Calu3 (cell line): ENCODE results near the gene VPS72. TPM values are rescaled to one million over a fixed set of nuclear protein-coding genes. Genes with fewer than 3 reads are reported as not detected.

Source experiments
- BruUV-seq: library from RNA; stranded (reverse); fragments of 400-500 nt; replicated peaks from 2 replicates; lab custom pipeline; 2021; lab: Mats Ljungman, UMichigan
- CTCF ChIA-PET: fragments of 300-600 bp; sonication (Branson Sonifier 250); formaldehyde crosslinking; loops from one replicate; lab custom pipeline; 2022; ENCODE audit warnings: antibody characterized with exemption; lab: Charles Lee
- DNase-seq: peaks from one replicate; pipeline ENCODE4 v3.0.0; 2022
- H3K27ac Mint-ChIP-seq: one replicate; pipeline ENCODE4 v1.8.0; 2022; ENCODE audit warnings: mixed read lengths; ENCODE audit not compliant: unreplicated experiment
- H3K27me3 Mint-ChIP-seq: one replicate; pipeline ENCODE4 v1.8.0; 2022; ENCODE audit warnings: mixed read lengths; ENCODE audit not compliant: unreplicated experiment
- H3K36me3 Mint-ChIP-seq: one replicate; pipeline ENCODE4 v1.8.0; 2022; ENCODE audit warnings: mild to moderate bottlenecking, moderate library complexity, mixed read lengths; ENCODE audit not compliant: insufficient read depth, unreplicated experiment
- H3K4me1 Mint-ChIP-seq: one replicate; pipeline ENCODE4 v1.8.0; 2022; ENCODE audit warnings: mild to moderate bottlenecking, low read depth, mixed read lengths; ENCODE audit not compliant: unreplicated experiment
- H3K4me3 Mint-ChIP-seq: one replicate; pipeline ENCODE4 v1.8.0; 2022; ENCODE audit warnings: mild to moderate bottlenecking, low read depth, moderate library complexity, mixed read lengths; ENCODE audit not compliant: unreplicated experiment
- H3K9me3 Mint-ChIP-seq: one replicate; pipeline ENCODE4 v1.8.0; 2022; ENCODE audit warnings: low read depth, mixed read lengths; ENCODE audit not compliant: unreplicated experiment
- CTCF ChIP-seq: fragments of 200-600 bp; IDR thresholded peaks from one replicate; pipeline ENCODE4 v1.8.0; 2022; ENCODE audit warnings: antibody characterized with exemption; ENCODE audit not compliant: unreplicated experiment
- intact Hi-C: fragments of 100-400 bp; cut with micrococcal nuclease; formaldehyde crosslinking; loops from one replicate; pipeline ENCODE4 v1.10.0; 2022; ENCODE audit not compliant: unreplicated experiment
- total RNA-seq: library from RNA; stranded (reverse); gene quantifications from 2 replicates; pipeline ENCODE4 v1.2.3, GENCODE V29; 2022

Gene VPS72
- total RNA-seq, 1 experiment from 2014 or later = 91.4 TPM

- CTCF ChIA-PET = interaction anchor here (1.0 to 1.6 kb wide), 2 partner anchors 11 to 47 kb away, joined by 3 to 8 read pairs; no protein-coding TSS in a partner anchor
- peak; percentile 97 for DNase-seq
- H3K9me3 Mint-ChIP-seq = no peaks in the 10 kb centered on the region
- H3K36me3 Mint-ChIP-seq = peaks cover 10% of the 10 kb centered on the region
- peak within 1 kb of the TSS; percentile 77 for H3K4me3 Mint-ChIP-seq
- no peak within 1 kb of the TSS for H3K27ac Mint-ChIP-seq
- TF ChIP-seq CTCF = no peak
- peaks cover 25% of the 10 kb centered on the region for H3K27me3 Mint-ChIP-seq
- BruUV-seq = no TSS peak
- no peaks in the 10 kb centered on the region for H3K4me1 Mint-ChIP-seq
- intact Hi-C loops = no loop called here
Measured at GRCh38 chr1:151146412-151147131, 43.4 kb downstream of the VPS72 start, which contains the start of gene SEMA6C. TSS of gene SEMA6C (minus strand) at chr1:151146631. CDS start at chr1:151142621, 4,010 bp downstream.

- BruUV-seq = no TSS peak
- intact Hi-C loops = no loop called here
- Mint-ChIP-seq H3K27ac (no peak overlapping the region), H3K4me1 (no peaks in the 10 kb centered on the region), H3K27me3 (peaks cover 25% of the 10 kb centered on the region), H3K9me3 (no peaks in the 10 kb centered on the region), H3K36me3 (peaks cover 10% of the 10 kb centered on the region), H3K4me3 (peak overlapping the region; percentile 77)
- no peak for DNase-seq
- no peak for TF ChIP-seq CTCF
- CTCF ChIA-PET = interaction anchor here (0.5 to 1.6 kb wide), 2 partner anchors 46 to 61 kb away, joined by 3 to 8 read pairs; no protein-coding TSS in a partner anchor
Measured at GRCh38 chr1:151146072-151146411, 44.0 kb downstream of the VPS72 start.

- CTCF ChIA-PET = interaction anchor here (0.5 to 1.6 kb wide), 3 partner anchors 46 to 78 kb away, joined by 3 to 8 read pairs (median 3); no protein-coding TSS in a partner anchor
- no TSS peak for BruUV-seq
- Mint-ChIP-seq H3K9me3 (no peaks in the 10 kb centered on the region), H3K27ac (no peak overlapping the region), H3K27me3 (peaks cover 25% of the 10 kb centered on the region), H3K4me3 (peak overlapping the region; percentile 77), H3K4me1 (no peaks in the 10 kb centered on the region), H3K36me3 (peaks cover 10% of the 10 kb centered on the region)
- intact Hi-C loops = no loop called here
- no peak for TF ChIP-seq CTCF
- no peak for DNase-seq
Measured at GRCh38 chr1:151145304-151146071, 44.5 kb downstream of the VPS72 start.

- TF ChIP-seq CTCF = no peak
- Mint-ChIP-seq H3K27ac (no peak overlapping the region), H3K4me1 (no peaks in the 10 kb centered on the region), H3K36me3 (peaks cover 10% of the 10 kb centered on the region), H3K27me3 (peaks cover 29% of the 10 kb centered on the region), H3K4me3 (no peak overlapping the region), H3K9me3 (no peaks in the 10 kb centered on the region)
- DNase-seq = no peak
- intact Hi-C loops = no loop called here
- CTCF ChIA-PET = interaction anchor here (0.6 kb wide), 1 partner anchor 77 kb away, joined by 3 read pairs; no protein-coding TSS in a partner anchor
- no TSS peak for BruUV-seq
Measured at GRCh38 chr1:151144474-151145303, 45.3 kb downstream of the VPS72 start.
